ENCODE data around the gene UROC1.

- TF ChIP-seq CTCF (conservative IDR thresholded peaks at IDR 0.05; ENCODE audit: low read length) (no peak), EZH2phosphoT487 (IDR thresholded peaks at IDR 0.05; ENCODE audit: borderline replicate concordance, low read depth, low read length) (no peak)
These were observed 78.8 kb downstream of the UROC1 start for GRCh38 chr3:126438746-126439145.

Measured in OCI-LY7 (cell line).